Right hindlimb (tissue), 1 donor: Measurements from ENCODE around the gene SPATA21.
A peak's percentile ranks its signal among the peaks of the same experiment; 100 is the strongest.

Experiments
- DNase-seq: peaks from one replicate; pipeline ENCODE4 v3.0.0-alpha.2; 2018

Gene SPATA21

GRCh38 chr1:16450863-16451481 lies 13.7 kb upstream of the SPATA21 start:
- DNase-seq: no peak

DNA sequence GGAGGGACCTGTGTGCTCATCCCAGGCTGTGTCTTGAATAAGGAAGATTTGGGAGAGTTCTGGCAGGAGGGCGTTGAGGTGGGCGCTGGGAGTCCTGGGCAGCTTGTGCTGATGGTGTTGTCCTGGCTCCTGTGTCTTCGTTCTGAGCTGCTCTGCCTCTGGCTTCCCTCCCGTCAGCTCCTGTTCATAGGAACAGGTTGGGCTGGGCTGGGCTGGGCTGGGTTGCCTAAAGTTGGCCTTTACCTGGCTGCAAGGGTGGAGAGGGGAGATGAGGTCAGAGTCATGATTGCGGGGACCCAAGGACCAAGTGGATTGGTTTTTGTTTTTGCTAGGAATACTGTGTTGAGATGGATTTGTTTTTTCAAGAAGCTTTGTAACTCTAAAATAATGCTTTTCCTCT lies 12.4 kb upstream of the SPATA21 start:
- DNase-seq: no peak

GRCh38 chr1:16449065-16449464 lies 11.8 kb upstream of the SPATA21 start:
- DNase-seq: no peak

- no peak for DNase-seq
These were observed 10.4 kb upstream of the SPATA21 start for GRCh38 chr1:16447641-16448040.

- no peak for DNase-seq
These were observed 8.9 kb upstream of the SPATA21 start for GRCh38 chr1:16446116-16446515.

DNA sequence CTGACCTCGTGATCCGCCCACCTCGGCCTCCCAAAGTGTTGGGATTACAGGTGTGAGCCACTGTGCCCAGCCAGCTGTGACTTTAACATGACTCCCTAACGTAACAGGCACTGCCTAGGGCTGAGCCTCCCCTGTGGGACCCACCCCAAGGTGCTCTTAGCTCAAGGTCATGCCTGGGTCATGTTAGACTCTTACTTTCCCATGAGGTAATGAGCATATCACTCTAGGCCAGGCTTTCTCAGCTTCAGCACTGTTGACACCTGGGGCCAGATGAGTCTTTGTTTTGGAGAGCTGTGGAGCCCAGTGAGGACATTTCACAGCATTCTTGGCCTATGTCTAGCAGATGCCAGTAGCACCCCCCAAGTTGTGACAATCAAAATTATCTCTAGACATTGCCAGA lies 7.8 kb upstream of the SPATA21 start:
- no peak for DNase-seq

DNA sequence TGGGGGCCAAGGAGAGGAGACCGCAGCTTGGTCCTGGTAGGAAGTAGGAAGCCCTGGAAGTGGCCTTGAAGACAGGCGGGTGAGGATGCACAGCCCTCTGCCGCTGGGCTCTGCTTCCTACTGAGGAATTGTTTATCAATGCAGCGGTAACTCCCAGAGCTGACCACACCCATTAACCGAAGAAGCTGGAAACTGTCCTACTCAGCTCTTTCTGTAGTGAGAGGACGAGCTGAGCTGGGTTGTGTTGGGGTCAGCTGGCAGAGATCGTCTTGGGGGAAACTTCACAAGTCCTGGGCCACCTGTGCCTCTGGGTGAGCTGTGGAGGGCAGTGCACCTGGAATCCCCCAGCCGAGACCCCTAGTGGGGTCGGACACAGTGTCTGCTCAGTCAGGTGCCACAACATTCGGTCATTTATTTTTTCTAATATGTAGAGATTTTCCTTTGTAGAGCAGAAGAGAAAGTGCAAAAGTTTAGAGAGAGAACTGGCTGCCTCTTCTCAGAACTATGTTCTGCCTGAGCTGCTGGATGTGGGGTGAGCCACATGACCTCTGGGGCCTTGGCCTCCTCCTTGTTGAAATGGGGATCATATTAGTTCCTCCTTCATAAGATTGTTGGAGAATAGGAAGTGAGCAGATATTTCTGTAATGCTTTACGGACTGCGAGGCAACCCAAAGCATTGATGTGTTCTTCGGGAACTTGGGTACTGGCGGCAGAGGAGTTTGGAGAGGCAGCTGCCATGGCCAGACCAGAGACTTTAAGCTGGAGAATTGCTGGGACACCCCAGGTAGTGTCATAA lies 6.9 kb upstream of the SPATA21 start:
- no peak for DNase-seq

GRCh38 chr1:16442941-16443340 lies 5.7 kb upstream of the SPATA21 start:
- DNase-seq: no peak

DNA sequence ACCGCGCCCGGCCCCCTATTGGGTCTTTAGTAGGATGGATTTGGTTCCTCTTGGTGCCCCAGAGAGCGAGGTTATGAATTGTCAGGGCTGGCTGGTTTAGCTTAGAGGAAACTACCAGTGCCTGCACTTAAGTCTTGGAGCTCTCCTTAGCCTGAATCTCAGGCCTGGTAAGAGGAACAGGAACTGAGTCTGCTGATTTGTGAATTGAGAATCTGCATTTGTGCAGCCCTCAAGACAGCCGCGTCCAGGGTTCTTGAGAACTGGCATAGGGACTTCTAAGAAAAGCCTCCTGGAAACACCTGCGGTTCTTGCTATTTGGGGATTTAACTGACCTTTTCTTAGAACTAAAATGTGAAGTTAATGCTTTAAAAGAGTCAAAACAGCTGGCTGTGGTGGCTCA lies 5.0 kb upstream of the SPATA21 start:
- DNase-seq: no peak

GRCh38 chr1:16441282-16441665 lies 4.0 kb upstream of the SPATA21 start:
- DNase-seq: no peak

DNA sequence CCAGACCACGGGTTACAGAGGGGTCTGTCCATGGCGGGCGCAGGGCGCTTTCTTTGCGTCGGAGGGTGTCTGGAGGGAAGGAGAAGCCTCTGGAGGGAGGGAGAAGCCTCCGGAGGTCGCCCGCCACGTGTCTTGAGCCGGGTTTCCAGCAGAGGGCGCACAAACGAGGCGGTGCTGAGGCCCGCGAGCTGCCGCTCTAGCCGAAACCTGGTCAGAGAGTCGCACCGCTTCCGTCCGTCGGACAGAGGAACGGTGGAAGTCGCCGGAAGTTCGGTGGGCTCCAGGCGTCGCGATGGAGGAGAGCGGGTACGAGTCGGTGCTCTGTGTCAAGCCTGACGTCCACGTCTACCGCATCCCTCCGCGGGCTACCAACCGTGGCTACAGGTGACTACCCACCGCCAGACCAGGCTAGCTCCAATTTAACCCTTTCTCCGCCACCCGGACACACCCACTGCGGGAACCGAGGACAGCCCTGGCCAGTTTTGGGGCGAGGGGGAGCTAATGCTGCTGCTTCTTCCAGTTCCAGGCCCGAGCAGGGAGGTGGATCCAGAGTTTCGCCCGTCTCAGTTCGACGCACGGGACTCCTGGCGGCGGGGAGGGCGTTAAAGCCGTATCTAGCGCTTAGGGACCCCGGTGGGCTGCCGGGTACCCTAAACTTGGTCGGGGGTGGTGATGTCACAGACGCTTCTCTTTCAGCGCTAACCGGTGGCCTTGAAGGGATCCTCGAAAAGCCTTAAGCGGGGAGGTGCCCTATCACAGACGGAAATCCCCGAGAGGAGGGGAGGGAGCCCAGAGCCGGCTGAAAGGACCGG lies 3.5 kb upstream of the SPATA21 start, which contains the start of gene NECAP2:
TSS of gene NECAP2 (plus strand) at position 255 of the 812 bp plus-strand sequence. CDS start at position 293, 38 bp downstream.
- DNase-seq: peak; percentile 95

- no peak for DNase-seq
These were observed 2.9 kb upstream of the SPATA21 start for GRCh38 chr1:16440131-16440469.

- DNase-seq: no peak
These were observed 1.7 kb upstream of the SPATA21 start for GRCh38 chr1:16438924-16439323.

GRCh38 chr1:16438516-16438915 lies 1.3 kb upstream of the SPATA21 start:
- no peak for DNase-seq

DNA sequence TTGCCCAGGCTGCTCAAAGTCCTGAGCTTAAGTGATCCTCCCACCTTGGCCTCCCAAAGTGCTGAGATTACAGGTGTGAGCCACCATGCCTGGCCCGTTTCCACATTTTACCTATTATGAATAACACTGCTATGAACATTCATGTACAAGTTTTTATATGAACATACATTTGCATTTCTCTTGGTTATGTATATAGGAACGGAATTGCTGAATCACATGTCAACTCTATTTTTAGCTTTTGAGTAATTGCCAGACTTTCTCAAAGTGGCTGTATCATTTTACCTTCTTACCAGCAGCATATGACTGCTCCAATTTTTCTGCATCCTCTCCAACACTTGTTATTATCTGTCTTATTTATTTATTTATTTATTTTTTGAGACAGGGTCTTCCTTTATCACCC lies 2.7 kb downstream of the SPATA21 start:
- DNase-seq: no peak

- DNase-seq: no peak
These were observed 3.2 kb downstream of the SPATA21 start for GRCh38 chr1:16434007-16434406.

- no peak for DNase-seq
These were observed 4.2 kb downstream of the SPATA21 start for GRCh38 chr1:16433030-16433429.

DNA sequence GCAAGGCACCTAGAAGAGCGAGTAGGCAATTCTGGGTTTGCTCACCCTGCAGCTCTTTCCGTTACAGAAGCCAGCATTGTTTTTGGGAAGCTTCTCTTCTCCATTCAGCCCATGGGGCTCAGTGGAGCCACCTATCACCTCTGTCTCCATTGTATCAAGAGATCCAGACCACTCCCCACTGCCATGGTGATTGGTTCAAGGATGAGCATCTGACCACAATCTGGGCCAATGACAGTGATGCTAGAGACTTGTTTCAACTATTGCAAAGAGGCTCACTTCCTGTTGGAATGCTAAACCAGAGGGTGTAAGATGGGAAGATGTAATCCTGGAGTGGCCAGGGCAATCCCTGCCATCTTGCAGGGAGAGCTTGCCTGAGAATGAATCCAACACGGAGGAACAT lies 6.6 kb downstream of the SPATA21 start:
- DNase-seq: no peak

GRCh38 chr1:16425125-16426025 lies 11.8 kb downstream of the SPATA21 start:
- no peak for DNase-seq

GRCh38 chr1:16422041-16422440 lies 15.2 kb downstream of the SPATA21 start:
- no peak for DNase-seq

- no peak for DNase-seq
These were observed 16.0 kb downstream of the SPATA21 start for GRCh38 chr1:16421201-16421600.

- no peak for DNase-seq
These were observed 16.7 kb downstream of the SPATA21 start for GRCh38 chr1:16420424-16421118.
